ENCODE data around the gene WASL.
"Not testable (repeated sequence)": the region's sequence is repeated elsewhere in the genome, so short reads cannot be mapped to it uniquely, and the experiment has no call there.

WASL gene

DNA sequence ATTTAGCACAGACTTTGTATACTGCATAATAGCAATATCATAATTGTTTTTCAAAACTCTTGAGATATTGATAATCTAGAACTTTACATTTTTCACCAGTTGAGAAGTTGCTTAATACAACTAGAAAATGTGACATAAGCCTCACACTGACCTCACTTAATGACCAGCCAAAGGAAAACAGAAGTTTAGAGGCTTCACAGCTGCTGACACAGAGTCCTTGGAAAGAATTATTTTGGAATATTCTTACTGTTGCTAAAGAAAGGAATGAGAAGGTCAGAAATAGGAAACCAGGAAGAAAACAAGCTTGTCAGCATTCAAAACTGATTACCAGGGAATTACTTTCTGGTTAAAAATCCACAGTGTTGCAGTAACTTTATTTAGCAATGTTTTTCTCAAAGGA lies 35.5 kb upstream of the WASL start:
- Histone ChIP-seq H3K27me3 (ENCODE audit: control insufficient read depth in 1 of 2, insufficient read depth in 2 of 2, low read length in 2 of 2) (no peaks in the 10 kb centered on the region), H3K27ac (ENCODE audit: low read depth, low read length) (no peak overlapping the region), H3K36me3 (ENCODE audit: insufficient read depth, low read length) (no peaks in the 10 kb centered on the region), H3K9ac (ENCODE audit: low read length) (no peak overlapping the region), H3K4me1 (ENCODE audit: insufficient read depth, low read length) (no peaks in the 10 kb centered on the region), H3K9me3 (ENCODE audit: low read length) (no peaks in the 10 kb centered on the region), H3K4me3 (ENCODE audit: low read depth in 1 of 2, low read length in 2 of 2) (no peak overlapping the region)

- Histone ChIP-seq H3K4me1 (ENCODE audit: insufficient read depth, low read length) (no peaks in the 10 kb centered on the region), H3K36me3 (ENCODE audit: insufficient read depth, low read length) (no peaks in the 10 kb centered on the region), H3K27me3 (ENCODE audit: control insufficient read depth in 1 of 2, insufficient read depth in 2 of 2, low read length in 2 of 2) (no peaks in the 10 kb centered on the region), H3K4me3 (ENCODE audit: low read depth in 1 of 2, low read length in 2 of 2) (no peak overlapping the region), H3K9me3 (ENCODE audit: low read length) (no peaks in the 10 kb centered on the region), H3K9ac (ENCODE audit: low read length) (no peak overlapping the region), H3K27ac (ENCODE audit: low read depth, low read length) (no peak overlapping the region)
Measured at GRCh38 chr7:123783820-123784219, 35.0 kb upstream of the WASL start.

DNA sequence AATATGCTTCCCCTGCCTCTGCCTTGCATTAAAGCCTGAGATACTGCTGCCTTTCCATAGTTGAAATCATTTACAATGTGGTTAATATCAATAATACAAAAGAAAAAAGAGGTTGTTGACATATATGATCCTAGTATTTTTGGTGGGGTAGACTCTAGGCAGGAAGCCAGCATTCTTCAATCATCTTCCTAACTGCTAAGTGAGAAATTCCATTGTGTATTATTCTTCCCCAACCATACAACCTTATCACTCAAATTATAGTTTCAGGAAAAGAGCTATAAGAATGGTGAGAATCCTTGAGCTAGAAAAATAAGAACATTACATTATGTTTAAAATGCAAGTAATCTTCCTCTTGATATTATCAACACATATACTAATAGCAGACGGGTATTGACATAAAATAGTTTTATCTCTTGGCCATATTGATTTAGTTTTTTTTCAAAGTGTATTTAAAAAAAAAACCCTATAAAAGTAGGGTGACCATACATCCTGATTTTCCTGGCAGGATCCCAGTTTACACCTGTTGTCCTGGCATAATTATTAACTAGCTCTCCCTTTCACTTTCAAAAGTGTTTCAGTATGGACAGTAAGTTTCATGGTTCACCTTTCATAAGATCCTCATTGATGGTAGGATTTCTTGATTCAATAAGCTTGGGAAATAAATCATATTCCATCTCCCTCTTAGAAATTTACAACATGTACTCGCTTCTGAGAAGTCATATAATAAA lies 33.4 kb upstream of the WASL start:
- H3K4me3 ChIP-seq (ENCODE audit: low read depth in 1 of 2, low read length in 2 of 2), result no peak overlapping the region
- no peak overlapping the region for H3K27ac ChIP-seq (ENCODE audit: low read depth, low read length)
- no peaks in the 10 kb centered on the region for H3K9me3 ChIP-seq (ENCODE audit: low read length)
- H3K4me1 ChIP-seq (ENCODE audit: insufficient read depth, low read length), result no peaks in the 10 kb centered on the region
- no peaks in the 10 kb centered on the region for H3K36me3 ChIP-seq (ENCODE audit: insufficient read depth, low read length)
- no peaks in the 10 kb centered on the region for H3K27me3 ChIP-seq (ENCODE audit: control insufficient read depth in 1 of 2, insufficient read depth in 2 of 2, low read length in 2 of 2)
- no peak overlapping the region for H3K9ac ChIP-seq (ENCODE audit: low read length)

- not testable (repeated sequence) for H3K9ac ChIP-seq (ENCODE audit: low read length); H3K9me3 ChIP-seq (ENCODE audit: low read length); H3K27ac ChIP-seq (ENCODE audit: low read depth, low read length); H3K4me1 ChIP-seq (ENCODE audit: insufficient read depth, low read length); H3K27me3 ChIP-seq (ENCODE audit: control insufficient read depth in 1 of 2, insufficient read depth in 2 of 2, low read length in 2 of 2); H3K4me3 ChIP-seq (ENCODE audit: low read depth in 1 of 2, low read length in 2 of 2); H3K36me3 ChIP-seq (ENCODE audit: insufficient read depth, low read length)
Measured at GRCh38 chr7:123780472-123780871, 31.7 kb upstream of the WASL start.

DNA sequence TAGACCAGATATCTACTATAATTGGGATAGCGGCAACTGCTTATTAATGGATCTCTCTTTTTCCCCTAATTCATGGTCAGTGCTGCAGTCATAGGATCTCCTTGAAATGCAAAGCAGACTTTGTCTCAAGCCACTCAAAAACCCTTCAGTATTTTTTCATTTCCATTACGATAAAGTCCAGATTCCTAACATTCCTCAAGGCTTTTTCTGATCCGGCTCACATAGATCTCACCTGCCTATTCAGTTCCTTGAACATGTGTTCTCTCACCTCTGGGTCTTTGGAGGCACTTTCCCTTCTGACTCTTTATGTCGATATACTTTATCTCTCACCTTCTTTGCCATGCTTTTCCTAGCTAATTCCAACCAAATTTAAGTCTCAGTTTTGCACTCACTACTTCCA lies 25.7 kb upstream of the WASL start:
- no peaks in the 10 kb centered on the region for H3K9me3 ChIP-seq (ENCODE audit: low read length)
- no peaks in the 10 kb centered on the region for H3K27me3 ChIP-seq (ENCODE audit: control insufficient read depth in 1 of 2, insufficient read depth in 2 of 2, low read length in 2 of 2)
- no peak overlapping the region for H3K9ac ChIP-seq (ENCODE audit: low read length)
- H3K4me1 ChIP-seq (ENCODE audit: insufficient read depth, low read length), result no peaks in the 10 kb centered on the region
- H3K4me3 ChIP-seq (ENCODE audit: low read depth in 1 of 2, low read length in 2 of 2), result no peak overlapping the region
- no peak overlapping the region for H3K27ac ChIP-seq (ENCODE audit: low read depth, low read length)
- H3K36me3 ChIP-seq (ENCODE audit: insufficient read depth, low read length), result no peaks in the 10 kb centered on the region

DNA sequence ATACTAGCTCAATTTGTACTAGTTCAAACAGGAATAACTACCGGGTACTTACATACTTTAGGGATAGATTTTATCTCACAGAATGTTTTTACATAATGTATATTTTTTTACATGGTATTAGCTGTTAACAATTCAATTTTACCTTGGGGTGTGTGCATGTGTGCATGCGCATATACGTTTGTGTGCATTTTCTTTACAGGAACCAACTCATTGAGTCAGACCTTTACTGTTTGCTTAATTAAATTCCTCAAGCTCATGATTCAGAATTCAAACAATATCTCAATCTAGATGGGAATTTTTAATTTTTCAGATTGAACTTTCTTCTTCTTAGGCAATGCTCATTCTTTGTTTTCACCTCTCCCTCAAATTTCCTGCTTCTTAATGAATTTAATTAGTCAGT lies 24.7 kb upstream of the WASL start:
- Histone ChIP-seq H3K27ac (ENCODE audit: low read depth, low read length) (no peak overlapping the region), H3K4me1 (ENCODE audit: insufficient read depth, low read length) (no peaks in the 10 kb centered on the region), H3K36me3 (ENCODE audit: insufficient read depth, low read length) (no peaks in the 10 kb centered on the region), H3K27me3 (ENCODE audit: control insufficient read depth in 1 of 2, insufficient read depth in 2 of 2, low read length in 2 of 2) (no peaks in the 10 kb centered on the region), H3K9ac (ENCODE audit: low read length) (no peak overlapping the region), H3K9me3 (ENCODE audit: low read length) (no peaks in the 10 kb centered on the region), H3K4me3 (ENCODE audit: low read depth in 1 of 2, low read length in 2 of 2) (no peak overlapping the region)

DNA sequence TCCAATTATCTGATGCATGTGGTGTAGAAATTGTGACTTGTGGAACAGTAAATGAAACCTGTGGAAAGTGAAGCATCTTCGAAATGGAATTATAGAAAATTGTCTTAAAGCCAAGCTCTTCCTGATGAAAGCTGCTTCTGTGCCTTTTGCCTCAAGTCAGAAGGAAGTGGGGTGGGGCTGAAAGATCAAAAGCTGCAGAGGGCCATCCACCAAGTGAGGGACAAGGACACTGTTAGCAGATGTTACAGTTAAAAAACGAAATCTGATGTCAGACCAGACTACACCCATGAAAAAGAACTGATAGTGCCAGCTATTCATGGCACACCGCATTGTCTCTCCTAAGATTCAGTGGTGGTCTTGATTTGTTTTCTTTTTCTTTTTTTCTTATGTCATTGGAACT lies 23.8 kb upstream of the WASL start:
- Histone ChIP-seq H3K36me3 (ENCODE audit: insufficient read depth, low read length) (no peaks in the 10 kb centered on the region), H3K4me1 (ENCODE audit: insufficient read depth, low read length) (no peaks in the 10 kb centered on the region), H3K9ac (ENCODE audit: low read length) (no peak overlapping the region), H3K27ac (ENCODE audit: low read depth, low read length) (no peak overlapping the region), H3K27me3 (ENCODE audit: control insufficient read depth in 1 of 2, insufficient read depth in 2 of 2, low read length in 2 of 2) (no peaks in the 10 kb centered on the region), H3K4me3 (ENCODE audit: low read depth in 1 of 2, low read length in 2 of 2) (no peak overlapping the region), H3K9me3 (ENCODE audit: low read length) (no peaks in the 10 kb centered on the region)

GRCh38 chr7:123771846-123772245 lies 23.0 kb upstream of the WASL start:
- no peaks in the 10 kb centered on the region for H3K9me3 ChIP-seq (ENCODE audit: low read length)
- no peaks in the 10 kb centered on the region for H3K4me1 ChIP-seq (ENCODE audit: insufficient read depth, low read length)
- H3K9ac ChIP-seq (ENCODE audit: low read length), result no peak overlapping the region
- H3K36me3 ChIP-seq (ENCODE audit: insufficient read depth, low read length), result no peaks in the 10 kb centered on the region
- H3K27me3 ChIP-seq (ENCODE audit: control insufficient read depth in 1 of 2, insufficient read depth in 2 of 2, low read length in 2 of 2), result no peaks in the 10 kb centered on the region
- no peak overlapping the region for H3K4me3 ChIP-seq (ENCODE audit: low read depth in 1 of 2, low read length in 2 of 2)
- no peak overlapping the region for H3K27ac ChIP-seq (ENCODE audit: low read depth, low read length)

- Histone ChIP-seq H3K27me3 (ENCODE audit: control insufficient read depth in 1 of 2, insufficient read depth in 2 of 2, low read length in 2 of 2) (no peaks in the 10 kb centered on the region), H3K36me3 (ENCODE audit: insufficient read depth, low read length) (no peaks in the 10 kb centered on the region), H3K27ac (ENCODE audit: low read depth, low read length) (no peak overlapping the region), H3K4me3 (ENCODE audit: low read depth in 1 of 2, low read length in 2 of 2) (no peak overlapping the region), H3K4me1 (ENCODE audit: insufficient read depth, low read length) (no peaks in the 10 kb centered on the region), H3K9ac (ENCODE audit: low read length) (no peak overlapping the region), H3K9me3 (ENCODE audit: low read length) (no peaks in the 10 kb centered on the region)
Measured at GRCh38 chr7:123771256-123771655, 22.5 kb upstream of the WASL start.

GRCh38 chr7:123770378-123770777 lies 21.6 kb upstream of the WASL start:
- no peak overlapping the region for H3K9ac ChIP-seq (ENCODE audit: low read length)
- H3K27ac ChIP-seq (ENCODE audit: low read depth, low read length), result no peak overlapping the region
- H3K4me1 ChIP-seq (ENCODE audit: insufficient read depth, low read length), result no peaks in the 10 kb centered on the region
- H3K27me3 ChIP-seq (ENCODE audit: control insufficient read depth in 1 of 2, insufficient read depth in 2 of 2, low read length in 2 of 2), result no peaks in the 10 kb centered on the region
- no peaks in the 10 kb centered on the region for H3K9me3 ChIP-seq (ENCODE audit: low read length)
- no peaks in the 10 kb centered on the region for H3K36me3 ChIP-seq (ENCODE audit: insufficient read depth, low read length)
- H3K4me3 ChIP-seq (ENCODE audit: low read depth in 1 of 2, low read length in 2 of 2), result no peak overlapping the region

- Histone ChIP-seq H3K9ac (ENCODE audit: low read length) (no peak overlapping the region), H3K4me3 (ENCODE audit: low read depth in 1 of 2, low read length in 2 of 2) (no peak overlapping the region), H3K27ac (ENCODE audit: low read depth, low read length) (no peak overlapping the region), H3K36me3 (ENCODE audit: insufficient read depth, low read length) (no peaks in the 10 kb centered on the region), H3K27me3 (ENCODE audit: control insufficient read depth in 1 of 2, insufficient read depth in 2 of 2, low read length in 2 of 2) (no peaks in the 10 kb centered on the region), H3K4me1 (ENCODE audit: insufficient read depth, low read length) (no peaks in the 10 kb centered on the region), H3K9me3 (ENCODE audit: low read length) (no peaks in the 10 kb centered on the region)
Measured at GRCh38 chr7:123769371-123769770, 20.6 kb upstream of the WASL start.

DNA sequence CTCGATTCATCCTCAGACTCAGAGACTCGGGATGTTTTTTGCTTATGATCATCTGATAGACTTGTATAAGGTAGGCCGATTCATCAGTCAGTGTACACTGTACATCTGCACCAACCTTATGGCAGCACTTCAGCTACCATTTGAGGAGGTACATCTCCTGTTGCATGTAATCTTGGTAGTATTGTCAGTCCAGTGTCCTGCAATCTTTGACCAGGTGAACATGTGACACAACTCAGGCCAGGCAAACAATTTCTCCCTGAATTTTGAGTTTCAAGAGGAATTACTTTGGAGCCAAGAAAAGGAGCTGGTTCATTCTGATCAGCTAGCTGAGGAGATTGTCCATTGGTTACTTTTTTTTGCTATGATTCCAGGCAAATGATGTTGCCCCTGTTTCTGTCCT lies 19.7 kb upstream of the WASL start:
- Histone ChIP-seq H3K27me3 (ENCODE audit: control insufficient read depth in 1 of 2, insufficient read depth in 2 of 2, low read length in 2 of 2) (no peaks in the 10 kb centered on the region), H3K27ac (ENCODE audit: low read depth, low read length) (no peak overlapping the region), H3K4me3 (ENCODE audit: low read depth in 1 of 2, low read length in 2 of 2) (no peak overlapping the region), H3K9ac (ENCODE audit: low read length) (no peak overlapping the region), H3K4me1 (ENCODE audit: insufficient read depth, low read length) (no peaks in the 10 kb centered on the region), H3K9me3 (ENCODE audit: low read length) (no peaks in the 10 kb centered on the region), H3K36me3 (ENCODE audit: insufficient read depth, low read length) (no peaks in the 10 kb centered on the region)
